Liver (tissue), 9 donors: ENCODE results near the gene RAD51. TPM values are rescaled to one million over a fixed set of nuclear protein-coding genes. Genes with fewer than 3 reads are reported as not detected.
"Not testable (repeated sequence)": the region's sequence is repeated elsewhere in the genome, so short reads cannot be mapped to it uniquely, and the experiment has no call there.

Source experiments
- DNase-seq: peaks from one replicate; pipeline ENCODE4 v3.0.0-alpha.2; 2017; ENCODE audit warnings: low spot score
- H3K27ac ChIP-seq, 2 donors: one replicate each; pipeline ENCODE4 v1.7.0; 2013; ENCODE audit warnings: inconsistent platforms in 2 of 2, low read length in 2 of 2, control low read depth in 1 of 2, low read depth in 1 of 2, mild to moderate bottlenecking in 1 of 2
- H3K27me3 ChIP-seq, 4 donors: one replicate each; pipeline versions ENCODE4 v1.6.1 to v1.7.0; 2013; ENCODE audit warnings: low read length in 3 of 4, inconsistent platforms in 1 of 4, mild to moderate bottlenecking in 1 of 4, moderate library complexity in 1 of 4; ENCODE audit not compliant: control insufficient read depth in 4 of 4, insufficient read depth in 4 of 4
- H3K36me3 ChIP-seq, 4 donors: one replicate each; pipeline versions ENCODE4 v1.6.1 to v1.7.0; 2013; ENCODE audit warnings: low read length in 3 of 4, mild to moderate bottlenecking in 3 of 4, low read depth in 1 of 4, moderate library complexity in 1 of 4; ENCODE audit not compliant: control insufficient read depth in 4 of 4, insufficient read depth in 3 of 4
- H3K4me1 ChIP-seq, 4 donors: one replicate each; pipeline versions ENCODE4 v1.6.1 to v1.7.0; 2013; ENCODE audit warnings: low read length in 3 of 4, mild to moderate bottlenecking in 3 of 4, moderate library complexity in 1 of 4; ENCODE audit not compliant: control insufficient read depth in 4 of 4, insufficient read depth in 4 of 4
- H3K4me3 ChIP-seq, 3 donors: one replicate each; pipeline versions ENCODE4 v1.6.1 to v1.7.0; 2013; ENCODE audit warnings: low read length in 3 of 3, control low read depth in 1 of 3, low read depth in 1 of 3, mild to moderate bottlenecking in 1 of 3
- H3K9ac ChIP-seq, 2 donors: one replicate each; pipeline ENCODE4 v1.7.0; 2013; ENCODE audit warnings: low read length in 2 of 2, mild to moderate bottlenecking in 2 of 2, moderate library complexity in 2 of 2, control low read depth in 1 of 2, low read depth in 1 of 2
- H3K9me3 ChIP-seq, 4 donors: one replicate each; pipeline versions ENCODE4 v1.6.1 to v1.7.0; 2013; ENCODE audit warnings: low read length in 3 of 4; ENCODE audit not compliant: control insufficient read depth in 4 of 4
- EGR1 ChIP-seq, 2 donors: IDR thresholded peaks; 2 replicates each; pipeline ENCODE4 v1.6.1; 2016 to 2018; ENCODE audit warnings: antibody characterized with exemption in 2 of 2, low read depth in 2 of 2
- HNF4A ChIP-seq, 2 donors: conservative IDR thresholded peaks; 2 replicates each; pipeline ENCODE4 v1.6.1; 2016; ENCODE audit warnings: antibody characterized with exemption in 2 of 2, mild to moderate bottlenecking in 2 of 2
- HNF4G ChIP-seq: IDR thresholded peaks from 2 replicates; pipeline ENCODE4 v1.6.1; 2016; ENCODE audit warnings: antibody characterized with exemption
- JUND ChIP-seq, 2 donors: IDR thresholded peaks; 2 replicates each; pipeline ENCODE4 v1.6.1; 2016; ENCODE audit warnings: antibody characterized with exemption in 2 of 2
- NR2F2 ChIP-seq: IDR thresholded peaks from 2 replicates; pipeline ENCODE4 v1.6.1; 2016; ENCODE audit warnings: antibody characterized with exemption
- RAD21 ChIP-seq, 2 donors: IDR thresholded peaks; 2 replicates each; pipeline ENCODE4 v1.6.1; 2016; ENCODE audit warnings: antibody characterized with exemption in 2 of 2, mild to moderate bottlenecking in 2 of 2
- TAF1 ChIP-seq: conservative IDR thresholded peaks from 2 replicates; pipeline ENCODE4 v1.6.1; 2016; ENCODE audit warnings: antibody characterized with exemption, mild to moderate bottlenecking
- YY1 ChIP-seq: IDR thresholded peaks from 2 replicates; pipeline ENCODE4 v1.6.1; 2016; ENCODE audit warnings: antibody characterized with exemption, mild to moderate bottlenecking
- WGBS: extraction: QIAGEN DNeasy Blood & Tissue Kit; methylation state at CpG from one replicate; pipeline ENCODE4 v1.1.7; 2013; 5-methylcytosine and 5-hydroxymethylcytosine counted together
- polyA plus RNA-seq, 2 donors: library from polyadenylated mRNA; stranded (reverse) in 1 of 2; unstranded in 1 of 2; fragments of 200-250 nt in 1 of 2; fragments of >200 nt in 1 of 2; fragmentation: Nextera tagmentation in 1 of 2; extraction: Ambion mirVana in 1 of 2; gene quantifications; one replicate each; pipeline versions ENCODE4 v1.2.1 to v1.2.3, GENCODE V29; 2013 to 2015
- total RNA-seq, 2 donors: library from RNA; depleted of rRNA; stranded (reverse); fragments of >200 nt; gene quantifications; one replicate each; pipeline ENCODE4 v1.2.3, GENCODE V29; 2014
- TF ChIP-seq, protein P1 (sequence below): IDR thresholded peaks from 2 replicates; pipeline ENCODE4 v1.6.1; 2016; ENCODE audit warnings: antibody characterized with exemption, mild to moderate bottlenecking
- TF ChIP-seq, protein P2 (sequence below): IDR thresholded peaks from 2 replicates; pipeline ENCODE4 v1.6.1; 2016; ENCODE audit warnings: antibody characterized with exemption
- TF ChIP-seq, protein P3 (sequence below): IDR thresholded peaks from 2 replicates; pipeline ENCODE4 v1.6.1; 2016; ENCODE audit warnings: antibody characterized with exemption
- donor health status: healthy.
- donor health status: healthy.
- donor health status: healthy.
- donor health status: healthy.
- donor health status: healthy.

The RAD51 gene
- total and polyA plus RNA-seq, 4 donors: 0.25 to 11.3 (median 0.69) TPM

DNA sequence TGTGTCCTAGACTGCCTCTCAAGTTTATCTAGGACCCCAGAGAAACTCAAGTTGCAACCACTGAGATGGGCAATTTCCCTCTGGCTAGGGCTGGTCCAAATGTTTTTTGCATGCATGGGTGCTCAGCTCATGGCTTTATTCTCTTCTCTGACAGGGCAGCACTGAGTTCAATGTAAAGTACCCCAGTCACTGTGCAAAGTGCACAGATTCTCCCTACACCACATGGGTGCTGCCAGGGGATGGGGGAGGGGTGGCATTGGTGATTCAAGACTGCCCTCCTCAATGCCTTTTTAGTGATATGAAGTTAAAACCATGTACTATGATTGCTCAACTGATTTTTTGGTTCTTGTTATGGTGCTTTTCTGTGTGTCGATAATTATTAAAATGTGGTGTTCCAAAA is 14.8 kb upstream of the RAD51 start (continued):
- TF ChIP-seq, protein P1, sequence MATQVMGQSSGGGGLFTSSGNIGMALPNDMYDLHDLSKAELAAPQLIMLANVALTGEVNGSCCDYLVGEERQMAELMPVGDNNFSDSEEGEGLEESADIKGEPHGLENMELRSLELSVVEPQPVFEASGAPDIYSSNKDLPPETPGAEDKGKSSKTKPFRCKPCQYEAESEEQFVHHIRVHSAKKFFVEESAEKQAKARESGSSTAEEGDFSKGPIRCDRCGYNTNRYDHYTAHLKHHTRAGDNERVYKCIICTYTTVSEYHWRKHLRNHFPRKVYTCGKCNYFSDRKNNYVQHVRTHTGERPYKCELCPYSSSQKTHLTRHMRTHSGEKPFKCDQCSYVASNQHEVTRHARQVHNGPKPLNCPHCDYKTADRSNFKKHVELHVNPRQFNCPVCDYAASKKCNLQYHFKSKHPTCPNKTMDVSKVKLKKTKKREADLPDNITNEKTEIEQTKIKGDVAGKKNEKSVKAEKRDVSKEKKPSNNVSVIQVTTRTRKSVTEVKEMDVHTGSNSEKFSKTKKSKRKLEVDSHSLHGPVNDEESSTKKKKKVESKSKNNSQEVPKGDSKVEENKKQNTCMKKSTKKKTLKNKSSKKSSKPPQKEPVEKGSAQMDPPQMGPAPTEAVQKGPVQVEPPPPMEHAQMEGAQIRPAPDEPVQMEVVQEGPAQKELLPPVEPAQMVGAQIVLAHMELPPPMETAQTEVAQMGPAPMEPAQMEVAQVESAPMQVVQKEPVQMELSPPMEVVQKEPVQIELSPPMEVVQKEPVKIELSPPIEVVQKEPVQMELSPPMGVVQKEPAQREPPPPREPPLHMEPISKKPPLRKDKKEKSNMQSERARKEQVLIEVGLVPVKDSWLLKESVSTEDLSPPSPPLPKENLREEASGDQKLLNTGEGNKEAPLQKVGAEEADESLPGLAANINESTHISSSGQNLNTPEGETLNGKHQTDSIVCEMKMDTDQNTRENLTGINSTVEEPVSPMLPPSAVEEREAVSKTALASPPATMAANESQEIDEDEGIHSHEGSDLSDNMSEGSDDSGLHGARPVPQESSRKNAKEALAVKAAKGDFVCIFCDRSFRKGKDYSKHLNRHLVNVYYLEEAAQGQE: no peak

DNA sequence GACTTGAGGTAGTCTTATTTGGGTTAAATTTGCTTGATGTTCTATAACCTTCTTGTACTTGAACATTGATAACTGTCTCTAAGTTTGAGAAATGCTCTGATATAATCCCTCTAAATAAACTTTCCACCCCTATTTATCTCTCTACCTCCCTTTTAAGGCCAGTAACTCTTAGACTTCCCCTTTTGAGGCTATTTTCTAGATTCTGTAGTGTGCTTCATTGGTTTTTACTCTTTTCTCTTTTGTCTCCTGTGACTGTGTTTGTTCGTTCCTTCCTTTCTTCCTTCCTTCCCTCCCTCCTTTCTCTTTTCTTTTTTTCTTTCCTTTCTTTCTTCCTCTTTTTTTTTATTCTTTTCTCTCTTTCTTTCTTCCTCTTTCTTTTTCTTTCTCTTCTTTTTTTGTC is 14.0 kb upstream of the RAD51 start:
- not testable (repeated sequence) for DNase-seq, H3K4me3 ChIP-seq, H3K4me1 ChIP-seq, H3K9ac ChIP-seq, H3K9me3 ChIP-seq, H3K27ac ChIP-seq, H3K27me3 ChIP-seq, H3K36me3 ChIP-seq
- 85% methylated on average over 1 of the region's 1 CpG for WGBS

DNA sequence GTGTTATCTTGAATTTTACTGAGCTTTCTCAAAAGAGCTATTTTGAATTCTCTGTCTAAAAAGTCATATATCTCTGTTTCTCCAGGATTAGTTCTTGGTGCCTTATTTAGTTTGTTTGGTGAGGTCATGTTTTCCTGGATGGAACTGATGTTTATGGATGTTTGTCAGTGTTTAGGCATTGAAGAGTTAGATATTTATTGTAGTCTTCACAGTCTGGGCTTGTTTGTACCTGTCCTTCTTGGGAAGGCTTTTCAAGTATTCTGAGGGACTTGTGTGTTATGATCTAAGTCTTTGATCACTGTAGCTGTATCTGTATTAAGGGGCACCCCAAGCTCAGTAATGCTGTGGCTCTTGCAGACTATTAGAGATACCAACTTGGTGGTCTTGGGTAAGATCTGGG is 10.6 kb upstream of the RAD51 start:
- TF ChIP-seq HNF4G (no peak), EGR1 (IDR thresholded peaks at IDR 0.05; ENCODE audit: low read depth in 2 of 2) (no peak), NR2F2 (no peak), TAF1 (no peak), YY1 (no peak), HNF4A (conservative IDR thresholded peaks at IDR 0.05) (no peak), RAD21 (IDR thresholded peaks at IDR 0.05) (no peak), JUND (IDR thresholded peaks at IDR 0.05) (no peak)
- TF ChIP-seq, protein P2, sequence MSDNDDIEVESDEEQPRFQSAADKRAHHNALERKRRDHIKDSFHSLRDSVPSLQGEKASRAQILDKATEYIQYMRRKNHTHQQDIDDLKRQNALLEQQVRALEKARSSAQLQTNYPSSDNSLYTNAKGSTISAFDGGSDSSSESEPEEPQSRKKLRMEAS: no peak
- TF ChIP-seq, protein P3, sequence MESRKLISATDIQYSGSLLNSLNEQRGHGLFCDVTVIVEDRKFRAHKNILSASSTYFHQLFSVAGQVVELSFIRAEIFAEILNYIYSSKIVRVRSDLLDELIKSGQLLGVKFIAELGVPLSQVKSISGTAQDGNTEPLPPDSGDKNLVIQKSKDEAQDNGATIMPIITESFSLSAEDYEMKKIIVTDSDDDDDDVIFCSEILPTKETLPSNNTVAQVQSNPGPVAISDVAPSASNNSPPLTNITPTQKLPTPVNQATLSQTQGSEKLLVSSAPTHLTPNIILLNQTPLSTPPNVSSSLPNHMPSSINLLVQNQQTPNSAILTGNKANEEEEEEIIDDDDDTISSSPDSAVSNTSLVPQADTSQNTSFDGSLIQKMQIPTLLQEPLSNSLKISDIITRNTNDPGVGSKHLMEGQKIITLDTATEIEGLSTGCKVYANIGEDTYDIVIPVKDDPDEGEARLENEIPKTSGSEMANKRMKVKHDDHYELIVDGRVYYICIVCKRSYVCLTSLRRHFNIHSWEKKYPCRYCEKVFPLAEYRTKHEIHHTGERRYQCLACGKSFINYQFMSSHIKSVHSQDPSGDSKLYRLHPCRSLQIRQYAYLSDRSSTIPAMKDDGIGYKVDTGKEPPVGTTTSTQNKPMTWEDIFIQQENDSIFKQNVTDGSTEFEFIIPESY: no peak
- TF ChIP-seq, protein P1: no peak
- no peak overlapping the region for H3K27ac ChIP-seq
- H3K9ac ChIP-seq: no peak overlapping the region
- DNase-seq: no peak
- peaks cover 0 to under 1% (median 0%) of the 10 kb centered on the region in 4 donors for H3K36me3 ChIP-seq
- no peaks in the 10 kb centered on the region for H3K9me3 ChIP-seq
- no peaks in the 10 kb centered on the region for H3K4me1 ChIP-seq
- H3K27me3 ChIP-seq: no peaks in the 10 kb centered on the region
- no peak overlapping the region for H3K4me3 ChIP-seq
